ENCODE data around the gene FAU. TPM values are rescaled to one million over a fixed set of nuclear protein-coding genes. Genes with fewer than 3 reads are reported as not detected.

FAU gene
- 1,000 to 10,000 TPM in 1 of 4 donors, 100 to 1,000 TPM in 3; 793 to 1,064 (median 875) TPM for total RNA-seq

- TF ChIP-seq CTCF (IDR thresholded peaks at IDR 0.05; ENCODE audit: low read depth), result no peak
Measured at GRCh38 chr11:65121865-65122696, at the start of gene FAU, which contains the start of gene MRPL49. FAU (minus strand) TSS chr11:65122134; CDS start chr11:65121813, 321 bp downstream. MRPL49 (plus strand) TSS chr11:65122321; CDS start chr11:65122347, 26 bp downstream.

GRCh38 chr11:65170058-65170534 is 48.2 kb upstream of the FAU start, which contains the start of gene SPDYC:
SPDYC (plus strand) TSS chr11:65170233; CDS start chr11:65171358, 1,125 bp downstream.
- TF ChIP-seq CTCF (IDR thresholded peaks at IDR 0.05; ENCODE audit: low read depth), result no peak

GRCh38 chr11:65169164-65169641 is 47.3 kb upstream of the FAU start:
- no peak for TF ChIP-seq CTCF (IDR thresholded peaks at IDR 0.05; ENCODE audit: low read depth)

GRCh38 chr11:65167656-65168055 is 45.7 kb upstream of the FAU start:
- no peak for TF ChIP-seq CTCF (IDR thresholded peaks at IDR 0.05; ENCODE audit: low read depth)

GRCh38 chr11:65166893-65167292 is 45.0 kb upstream of the FAU start:
- TF ChIP-seq CTCF (IDR thresholded peaks at IDR 0.05; ENCODE audit: low read depth), result no peak

- no peak for TF ChIP-seq CTCF (IDR thresholded peaks at IDR 0.05; ENCODE audit: low read depth)
Measured at GRCh38 chr11:65165410-65166317, 43.7 kb upstream of the FAU start.

All from subcutaneous adipose tissue (tissue), 4 donors.